Non-pigmented ciliary epithelial cell (primary cell): ENCODE data around the gene SCAF4.
A peak's percentile ranks its signal among the peaks of the same experiment; 100 is the strongest.
"Not testable (repeated sequence)": the region's sequence is repeated elsewhere in the genome, so short reads cannot be mapped to it uniquely, and the experiment has no call there.

Experiments
- DNase-seq: peaks from one replicate; pipeline ENCODE4 v3.0.0-alpha.2; 2010; ENCODE audit warnings: low read depth

The SCAF4 gene

GRCh38 chr21:31641416-31641922 is 90.4 kb downstream of the SCAF4 start:
- DNase-seq = no peak

- no peak for DNase-seq
Measured at GRCh38 chr21:31636874-31637273, 95.0 kb downstream of the SCAF4 start.

GRCh38 chr21:31634993-31635392 is 96.9 kb downstream of the SCAF4 start:
- no peak for DNase-seq

- not testable (repeated sequence) for DNase-seq
Measured at GRCh38 chr21:31631881-31632280, 100.0 kb downstream of the SCAF4 start.

GRCh38 chr21:31629972-31630711 is 101.8 kb downstream of the SCAF4 start:
- DNase-seq = peak; percentile 89

- no peak for DNase-seq
Measured at GRCh38 chr21:31624961-31625491, 106.9 kb downstream of the SCAF4 start.

- DNase-seq = no peak
Measured at GRCh38 chr21:31624181-31624580, 107.7 kb downstream of the SCAF4 start.

- no peak for DNase-seq
Measured at GRCh38 chr21:31623664-31624063, 108.3 kb downstream of the SCAF4 start.

- no peak for DNase-seq
Measured at GRCh38 chr21:31622397-31622796, 109.5 kb downstream of the SCAF4 start.
